Urothelium cell line (cell line): ENCODE results near the gene E2F3.

ENCODE experiments used
- DNase-seq: peaks from one replicate; pipeline ENCODE4 v3.0.0; 2011; ENCODE audit warnings: low spot score, mixed read lengths
- FAIRE-seq: peaks from 2 replicates; lab custom pipeline; 2011; peaks lifted over from hg19 to GRCh38; lab: Jason Lieb, UNC

The E2F3 gene

DNA sequence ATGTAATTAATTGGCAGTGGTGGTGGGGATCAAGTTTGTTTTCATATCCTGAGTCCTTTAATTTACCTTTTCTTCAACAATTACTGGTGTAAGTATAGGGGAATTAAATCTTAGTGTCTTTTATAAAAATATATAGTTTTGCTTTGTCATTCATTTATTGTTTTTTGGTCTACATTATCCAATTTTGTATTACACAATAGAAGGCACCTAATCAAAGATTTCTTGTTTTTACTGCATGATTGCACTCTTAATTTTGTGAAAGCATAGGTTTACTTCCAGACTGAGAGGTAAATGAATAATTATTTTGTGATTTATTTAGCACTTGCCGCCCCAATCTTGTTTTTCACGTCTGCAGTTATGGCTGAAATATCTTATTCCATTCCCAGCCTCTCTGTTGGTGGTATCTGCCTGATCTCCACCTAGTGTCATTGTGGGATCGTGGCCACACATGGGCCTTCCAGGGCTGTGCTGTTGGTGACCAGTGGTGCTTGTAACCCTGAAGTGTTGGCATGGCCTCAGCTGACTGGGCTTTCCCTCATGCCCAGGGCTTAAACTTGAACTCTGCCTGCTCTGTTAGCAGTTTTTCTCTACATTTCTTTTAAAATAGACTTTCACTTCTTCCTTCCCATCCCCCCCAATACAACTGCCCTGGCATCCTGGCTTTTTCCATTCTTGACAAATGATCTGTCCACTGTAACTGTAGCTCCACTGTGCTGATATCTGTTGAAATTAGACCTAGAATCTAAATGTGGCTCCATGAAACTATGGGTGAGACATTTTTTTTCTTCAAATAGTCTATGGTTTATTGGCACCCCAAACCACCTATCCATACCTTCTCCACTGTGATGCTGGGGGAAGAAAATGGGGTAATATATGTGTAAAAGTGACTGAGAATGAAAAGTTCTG lies 24.8 kb downstream of the E2F3 start:
- no peak for FAIRE-seq
- no peak for DNase-seq

DNA sequence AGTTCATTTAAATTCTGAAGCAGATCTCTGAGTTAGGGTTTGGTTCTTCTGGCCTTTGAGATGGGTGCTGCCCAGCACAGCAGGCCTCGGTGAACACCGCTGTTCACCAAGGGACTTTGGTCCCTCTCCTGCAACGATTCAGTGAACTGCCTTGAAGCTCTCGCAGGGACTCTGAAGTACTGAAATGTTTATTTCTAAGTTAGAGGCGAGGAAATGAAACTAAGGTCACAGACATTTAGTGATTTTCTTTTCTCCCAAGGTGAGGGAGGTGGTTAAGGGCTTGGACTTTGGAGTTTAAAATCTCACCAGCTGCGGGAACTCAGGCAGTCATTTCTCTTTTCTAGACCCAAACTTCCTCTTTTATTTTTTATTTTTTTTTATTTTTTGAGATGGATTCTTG lies 26.2 kb downstream of the E2F3 start:
- DNase-seq (no peak), FAIRE-seq (no peak)

GRCh38 chr6:20432692-20433091 lies 31.0 kb downstream of the E2F3 start:
- no peak for FAIRE-seq
- DNase-seq, result no peak

DNA sequence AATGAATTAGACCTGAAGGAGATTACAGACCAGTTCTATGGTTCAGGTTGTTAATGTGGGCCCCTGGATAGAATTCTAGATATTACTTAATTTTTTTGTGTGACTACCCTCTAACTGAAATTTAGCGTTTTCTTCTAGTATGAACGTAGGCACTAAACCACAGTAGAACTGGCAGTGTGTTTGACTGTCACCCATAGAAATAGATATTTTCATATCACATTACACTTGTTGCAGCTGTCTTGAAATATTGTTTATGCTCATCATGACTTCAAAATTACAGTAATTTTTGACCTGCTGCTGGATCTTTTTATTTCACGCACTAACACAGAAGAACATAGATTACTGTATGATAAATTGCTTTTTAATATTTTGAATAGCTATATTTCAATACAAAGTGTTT lies 31.6 kb downstream of the E2F3 start:
- DNase-seq, result no peak
- FAIRE-seq, result no peak

DNA sequence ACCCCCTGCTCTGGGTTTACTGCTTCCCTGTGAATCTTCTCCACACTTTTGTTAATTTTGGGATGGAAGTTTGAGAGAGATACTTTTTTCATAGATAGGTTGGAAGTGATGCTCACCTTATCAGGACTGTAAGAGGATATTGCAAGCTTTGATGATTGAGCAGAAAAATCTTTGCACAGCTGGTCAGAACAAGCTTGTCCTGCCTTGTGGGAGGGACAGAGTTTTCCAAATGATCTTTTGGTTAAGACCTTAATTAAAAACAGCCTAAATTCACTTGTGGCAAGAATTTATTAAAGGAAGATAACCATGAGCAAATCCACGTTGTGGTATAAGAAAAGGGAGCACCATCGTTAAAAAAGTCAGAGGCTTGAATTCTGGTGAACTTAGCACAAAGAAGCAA lies 32.2 kb downstream of the E2F3 start:
- DNase-seq, result no peak
- FAIRE-seq, result no peak

DNA sequence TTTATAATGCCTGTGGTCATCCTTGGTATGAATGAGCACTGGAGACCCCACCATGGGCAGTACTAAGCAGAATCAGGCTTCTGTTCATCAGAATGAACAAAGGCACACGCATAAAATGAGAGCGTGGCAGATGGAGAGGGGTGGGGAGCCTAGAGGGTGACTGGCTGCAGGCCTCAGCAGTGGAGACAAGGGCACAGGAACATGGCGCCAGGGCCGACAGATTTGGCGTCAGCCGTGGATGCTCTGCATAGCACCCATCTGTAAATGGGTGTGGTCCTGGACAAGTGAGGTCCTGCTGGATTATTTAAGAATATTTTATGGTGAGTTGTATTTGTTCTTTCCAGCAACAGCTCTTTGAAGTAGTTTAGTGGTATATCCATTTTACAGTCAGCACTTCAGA lies 33.1 kb downstream of the E2F3 start:
- no peak for DNase-seq
- FAIRE-seq, result no peak

- FAIRE-seq, result no peak
- no peak for DNase-seq
Measured at GRCh38 chr6:20436719-20437118, 35.0 kb downstream of the E2F3 start.

DNA sequence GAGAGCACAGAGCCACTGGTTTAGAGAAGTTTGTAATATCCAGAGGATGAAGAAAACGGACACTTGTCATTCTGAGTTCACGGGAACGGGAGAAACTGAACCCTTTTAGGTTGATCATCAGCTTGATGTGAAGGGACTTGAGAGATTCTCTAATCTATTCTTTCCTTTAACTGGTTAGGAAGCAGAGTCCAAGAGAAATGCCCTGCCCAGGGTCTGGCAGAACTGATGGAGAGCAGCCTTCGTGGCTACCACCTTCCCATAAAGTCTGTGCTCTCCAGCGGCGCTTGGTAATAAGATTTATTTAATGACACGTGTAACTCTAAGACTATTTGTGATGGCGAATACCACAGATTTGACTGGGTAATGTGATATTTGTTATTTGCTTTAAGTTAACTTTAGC lies 36.0 kb downstream of the E2F3 start:
- no peak for FAIRE-seq
- DNase-seq, result no peak

DNA sequence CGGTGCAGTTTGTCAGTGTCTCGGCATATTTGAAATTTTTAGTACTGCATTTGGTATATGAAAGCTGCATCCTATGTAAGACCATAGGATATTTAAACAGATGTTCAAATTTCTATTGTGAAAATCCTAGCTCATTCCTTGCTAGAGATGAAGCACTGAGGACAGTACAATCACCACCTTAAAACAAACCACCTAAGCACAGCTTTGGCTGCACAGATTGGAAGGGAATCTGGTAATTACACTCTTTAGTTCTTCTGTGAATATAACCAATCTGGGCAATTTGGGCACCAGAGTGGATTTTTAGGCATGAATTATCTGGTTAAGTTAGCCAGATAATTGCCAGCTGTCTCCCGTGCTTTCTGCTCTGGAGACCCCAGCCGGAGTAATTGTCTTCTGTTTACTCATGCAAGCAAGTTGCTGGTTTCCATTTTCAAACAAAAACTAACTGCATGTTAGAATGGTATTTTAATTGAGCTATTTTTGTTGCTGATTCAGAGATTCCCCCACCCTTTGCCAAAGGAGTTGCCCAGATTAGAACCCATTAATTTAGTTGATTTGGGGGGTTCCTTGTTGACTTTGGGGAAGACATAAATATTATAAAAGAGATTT lies 36.9 kb downstream of the E2F3 start:
- DNase-seq (no peak), FAIRE-seq (no peak)

DNA sequence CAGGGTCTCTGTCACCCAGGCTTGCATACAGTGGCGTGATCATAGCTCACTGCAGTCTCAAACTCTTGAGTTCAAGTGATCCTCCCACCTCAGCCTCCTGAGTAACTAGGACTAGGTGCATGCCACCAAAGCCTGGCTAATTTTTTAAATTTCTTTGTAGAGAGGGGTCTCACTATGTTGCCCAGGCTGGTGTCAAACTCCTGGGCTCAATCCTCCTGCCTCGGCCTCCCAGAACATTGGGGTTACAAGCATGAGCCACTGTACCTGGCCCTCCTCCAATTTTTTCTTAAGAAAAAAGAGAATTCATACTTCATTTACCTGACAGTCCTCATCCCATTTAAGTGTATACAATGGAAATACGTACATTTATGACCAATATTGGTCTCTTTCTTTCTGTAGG lies 37.9 kb downstream of the E2F3 start:
- DNase-seq (no peak), FAIRE-seq (no peak)

DNA sequence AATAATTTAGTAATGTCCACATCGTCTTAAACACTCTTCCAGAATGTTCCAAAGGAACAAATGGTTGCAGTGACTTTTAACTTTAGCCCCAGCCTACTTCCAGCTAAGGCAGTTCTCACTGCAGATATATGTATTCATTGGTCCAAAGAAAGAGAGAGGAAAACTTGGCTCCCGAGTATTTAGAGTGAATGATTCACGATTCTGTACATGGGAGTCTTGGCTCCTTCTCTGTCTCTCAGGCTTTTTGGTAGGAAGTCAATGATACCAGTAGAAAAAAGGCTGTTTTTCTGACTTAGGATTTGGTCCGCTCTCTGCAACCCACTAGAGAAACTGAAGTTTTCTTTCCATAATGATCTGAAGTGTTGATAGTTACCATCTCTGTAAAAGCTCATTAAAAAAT lies 38.6 kb downstream of the E2F3 start:
- FAIRE-seq (no peak), DNase-seq (no peak)

- FAIRE-seq, result no peak
Measured at GRCh38 chr6:20441236-20441635, 39.6 kb downstream of the E2F3 start.

GRCh38 chr6:20441921-20442320 lies 40.2 kb downstream of the E2F3 start:
- FAIRE-seq, result no peak
- DNase-seq, result no peak

More at GRCh38 chr6:20441236-20441635, 39.6 kb downstream of the E2F3 start:
- DNase-seq, result no peak

GRCh38 chr6:20444786-20445271 lies 43.1 kb downstream of the E2F3 start:
- DNase-seq (no peak), FAIRE-seq (no peak)

- DNase-seq (no peak), FAIRE-seq (no peak)
Measured at GRCh38 chr6:20447157-20447556, 45.5 kb downstream of the E2F3 start.

DNA sequence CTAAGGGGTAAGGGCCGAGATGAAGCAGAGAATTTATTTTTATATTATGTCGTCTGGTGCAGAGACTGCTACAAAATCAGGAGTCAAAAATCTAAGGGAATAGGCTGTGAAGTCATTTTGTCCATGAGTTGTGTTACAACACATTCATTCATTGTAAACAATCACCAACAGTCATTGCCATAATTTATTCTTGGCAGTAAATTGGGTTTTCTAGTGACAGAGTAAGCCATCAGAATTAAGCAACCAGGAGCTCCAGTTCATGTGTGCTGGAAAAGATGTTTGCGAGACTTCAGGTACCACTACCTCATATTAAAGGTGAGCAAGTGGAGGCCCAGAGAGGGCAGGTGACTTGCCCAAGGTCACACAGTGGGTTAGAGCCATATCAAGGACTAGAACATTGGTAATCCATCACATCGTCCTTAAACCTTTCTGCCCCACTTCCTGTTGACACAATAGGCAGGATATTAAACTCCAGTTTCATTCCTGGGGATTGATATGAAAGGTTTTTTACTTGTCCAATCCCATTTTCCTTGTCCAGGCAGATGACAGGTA lies 46.0 kb downstream of the E2F3 start:
- FAIRE-seq (no peak), DNase-seq (no peak)

DNA sequence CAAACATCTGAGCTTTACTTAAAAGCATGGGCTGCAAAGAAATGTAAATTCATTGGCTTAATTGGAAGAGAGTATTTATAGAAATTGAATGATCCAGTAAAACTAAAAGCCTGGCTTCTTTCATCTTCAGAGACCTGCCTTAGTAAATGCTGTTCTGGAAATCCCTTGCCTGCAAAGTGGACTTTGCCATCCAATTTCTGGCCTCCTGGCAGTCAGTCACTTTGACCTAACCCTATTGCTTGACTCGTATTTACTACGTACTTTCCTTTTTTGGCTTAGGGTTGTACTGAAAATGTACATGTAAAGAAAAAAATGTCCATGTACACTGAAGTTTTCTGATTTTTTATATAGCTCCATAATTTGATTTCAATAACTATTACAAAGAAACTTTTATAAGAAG lies 47.1 kb downstream of the E2F3 start:
- DNase-seq, result no peak
- FAIRE-seq, result no peak

- FAIRE-seq, result no peak
- DNase-seq, result no peak
Measured at GRCh38 chr6:20454204-20454824, 52.6 kb downstream of the E2F3 start.

DNA sequence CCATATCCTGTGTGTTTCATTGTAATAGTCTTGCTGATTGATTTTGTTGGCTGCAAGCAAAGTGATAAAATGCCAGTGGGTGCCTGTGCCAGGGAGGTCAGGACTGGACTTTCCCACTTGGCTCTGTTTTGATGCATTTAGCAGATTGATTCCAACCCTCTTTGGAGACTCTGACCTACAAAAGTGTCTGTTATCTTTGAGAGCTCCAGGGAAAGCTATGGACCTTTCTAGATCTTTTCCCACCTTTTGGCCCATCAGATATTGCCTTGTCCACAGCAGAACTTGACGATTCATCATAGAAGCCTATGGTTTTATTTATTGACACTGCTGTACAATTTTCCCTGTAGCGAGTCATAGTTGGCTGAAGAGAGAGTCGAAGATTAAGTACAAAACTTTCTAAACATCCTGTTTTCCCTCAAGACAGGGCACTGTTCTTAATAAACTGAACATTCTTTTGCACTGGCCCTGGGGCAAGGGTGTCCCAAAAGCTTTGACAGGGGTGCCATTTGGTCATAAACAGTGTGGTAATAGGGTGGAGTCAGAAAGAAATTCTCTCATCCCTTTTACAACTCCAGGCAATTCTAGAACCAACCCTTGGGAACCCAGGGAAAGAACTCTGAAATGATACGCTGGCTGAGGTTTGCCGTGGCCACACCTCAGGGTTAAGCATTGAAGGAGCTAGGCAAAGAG lies 53.7 kb downstream of the E2F3 start:
- DNase-seq (no peak), FAIRE-seq (no peak)

DNA sequence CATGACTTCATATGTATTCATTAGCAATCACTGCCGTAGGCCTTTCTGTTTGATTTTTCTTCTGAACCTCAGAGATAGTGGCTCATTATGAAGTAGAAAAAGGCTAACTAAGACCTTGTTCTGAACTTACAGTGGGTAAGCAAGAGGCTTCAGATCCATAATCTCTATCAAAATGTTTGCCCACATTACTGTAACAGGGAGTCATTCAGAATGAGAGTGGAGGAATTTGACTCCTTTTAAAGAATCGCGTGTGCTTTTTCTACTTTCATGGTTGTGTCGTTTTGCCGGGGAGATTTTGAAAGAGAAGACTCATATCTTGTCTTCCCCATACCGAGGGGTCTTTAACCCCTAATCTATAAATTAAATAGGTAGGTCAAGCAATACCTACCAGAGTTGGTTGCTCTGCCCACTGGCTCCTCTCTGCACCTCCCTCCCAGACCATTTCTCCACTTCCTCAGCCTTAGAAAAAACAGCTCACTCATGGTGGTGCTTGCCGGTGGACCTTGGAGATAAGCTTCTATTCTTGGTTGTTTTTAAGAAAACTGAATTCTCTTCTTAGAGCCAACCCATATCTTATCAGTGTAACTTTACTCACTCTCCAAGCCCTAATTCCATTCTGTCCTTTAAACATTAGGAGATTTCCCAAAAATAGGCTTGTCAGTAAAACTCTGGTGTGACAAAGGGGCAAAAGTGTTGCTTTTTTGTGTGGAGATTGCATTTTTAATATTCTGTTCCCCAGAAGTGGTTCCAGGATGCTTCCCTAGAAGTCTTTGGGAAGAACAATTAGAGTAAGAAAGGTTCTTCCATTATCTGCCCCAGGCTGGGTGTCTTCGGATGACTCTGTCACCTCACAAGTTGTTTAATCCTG lies 56.6 kb downstream of the E2F3 start:
- DNase-seq (no peak), FAIRE-seq (no peak)
